HEK293 (cell line): Measurements from ENCODE around the gene STXBP3.

Experiments used
- CTCF ChIA-PET: fragments of 350-600 bp; formaldehyde crosslinking; extraction: SDS; loops from one replicate; lab custom pipeline; 2021; ENCODE audit warnings: antibody characterized with exemption; lab: Yijun Ruan, JAX
- POLR2A ChIA-PET: fragments of 300-600 bp; formaldehyde crosslinking; extraction: SDS; loops from one replicate; lab custom pipeline; 2020; ENCODE audit warnings: antibody characterized with exemption, inconsistent platforms; lab: Yijun Ruan, JAX
- H3K27ac ChIP-seq: fragments of 200-500 bp; sonication (Bioruptor generic); 2 replicates; pipeline ENCODE4 v1.5.1; 2014; ENCODE audit warnings: low read depth, low read length, control low read depth, inconsistent platforms; ENCODE audit errors: extremely low read depth
- H3K36me3 ChIP-seq, 2 experiments: fragments of 200-500 bp in 1 of 2; sonication (Bioruptor generic) in 1 of 2; 1 replicate in 1 of 2; 2 replicates in 1 of 2; pipeline ENCODE4 v1.5.1; 2014 to 2017; ENCODE audit warnings: inconsistent platforms in 2 of 2, low read length in 2 of 2; ENCODE audit not compliant: control insufficient read depth in 2 of 2, insufficient read depth in 1 of 2
- H3K4me1 ChIP-seq: fragments of 200-500 bp; sonication (Bioruptor generic); 2 replicates; pipeline ENCODE4 v1.5.1; 2014; ENCODE audit warnings: mild to moderate bottlenecking, low read length, inconsistent platforms; ENCODE audit not compliant: control insufficient read depth, insufficient read depth
- H3K4me3 ChIP-seq: 2 replicates; pipeline ENCODE4 v1.5.1; 2011; ENCODE audit warnings: low read depth, mild to moderate bottlenecking, control low read depth, low read length, moderate library complexity
- H3K9me3 ChIP-seq: fragments of 200-500 bp; sonication (Bioruptor generic); 2 replicates; pipeline ENCODE4 v1.5.1; 2014; ENCODE audit warnings: low read depth, low read length, inconsistent platforms; ENCODE audit not compliant: control insufficient read depth, insufficient read depth
- GLI4 ChIP-seq: fragments of 450-650 bp; formaldehyde crosslinking; IDR thresholded peaks from 2 replicates; pipeline ENCODE4 v1.5.1; 2016; ENCODE audit warnings: missing biosample characterization, missing genetic modification characterization
- MEIS1 ChIP-seq: sonication (generic); formaldehyde crosslinking; IDR thresholded peaks from 2 replicates; pipeline ENCODE4 v1.8.1; 2022; ENCODE audit warnings: missing genetic modification reagents, mild to moderate bottlenecking, borderline replicate concordance
- OSR2 ChIP-seq: fragments of 450-650 bp; formaldehyde crosslinking; IDR thresholded peaks from 2 replicates; pipeline ENCODE4 v1.5.1; 2016; ENCODE audit warnings: missing biosample characterization, missing genetic modification characterization
- SP2 ChIP-seq: fragments of 450-650 bp; formaldehyde crosslinking; IDR thresholded peaks from 2 replicates; pipeline ENCODE4 v1.5.1; 2016; ENCODE audit warnings: missing biosample characterization, missing genetic modification characterization
- WT1 ChIP-seq: fragments of 450-650 bp; formaldehyde crosslinking; IDR thresholded peaks from 2 replicates; pipeline ENCODE4 v1.5.1; 2016; ENCODE audit warnings: missing biosample characterization, missing genetic modification characterization
- YY1 ChIP-seq: fragments of 450-650 bp; formaldehyde crosslinking; IDR thresholded peaks from 2 replicates; pipeline ENCODE4 v1.5.1; 2018; ENCODE audit warnings: missing biosample characterization, missing genetic modification characterization
- ZNF114 ChIP-seq: fragments of 450-650 bp; formaldehyde crosslinking; IDR thresholded peaks from 2 replicates; pipeline ENCODE4 v1.5.0; 2017; ENCODE audit warnings: missing biosample characterization, missing genetic modification characterization
- ZNF155 ChIP-seq: fragments of 450-650 bp; formaldehyde crosslinking; IDR thresholded peaks from 2 replicates; pipeline ENCODE4 v1.5.1; 2016; ENCODE audit warnings: missing biosample characterization, missing genetic modification characterization
- ZNF221 ChIP-seq: fragments of 450-650 bp; formaldehyde crosslinking; IDR thresholded peaks from 2 replicates; pipeline ENCODE4 v1.5.1; 2017; ENCODE audit warnings: missing biosample characterization, missing genetic modification characterization, borderline replicate concordance
- ZNF274 ChIP-seq, 2 experiments: fragments of 200-500 bp in 1 of 2; fragments of 450-650 bp in 1 of 2; sonication (Bioruptor generic) in 1 of 2; formaldehyde crosslinking in 1 of 2; IDR thresholded peaks; 2 replicates each; pipeline versions ENCODE4 v1.5.1 to v1.6.1; 2014 to 2016; ENCODE audit warnings: borderline replicate concordance in 1 of 2, inconsistent platforms in 1 of 2, low read length in 1 of 2, missing biosample characterization in 1 of 2, missing genetic modification characterization in 1 of 2
- ZNF335 ChIP-seq: fragments of 450-650 bp; formaldehyde crosslinking; conservative IDR thresholded peaks from 2 replicates; pipeline ENCODE4 v1.5.1; 2016; ENCODE audit warnings: missing biosample characterization, missing genetic modification characterization
- ZNF350 ChIP-seq: fragments of 450-650 bp; formaldehyde crosslinking; IDR thresholded peaks from 2 replicates; pipeline ENCODE4 v1.5.0; 2017; ENCODE audit warnings: missing biosample characterization, mild to moderate bottlenecking, missing genetic modification characterization
- ZNF37A ChIP-seq: fragments of 450-650 bp; IDR thresholded peaks from 2 replicates; pipeline ENCODE4 v1.5.1; 2018; ENCODE audit warnings: missing biosample characterization, missing genetic modification characterization
- ZNF560 ChIP-seq: fragments of 450-650 bp; formaldehyde crosslinking; IDR thresholded peaks from 2 replicates; pipeline ENCODE4 v1.5.1; 2017; ENCODE audit warnings: missing biosample characterization, missing genetic modification characterization, borderline replicate concordance
- ZNF561 ChIP-seq: fragments of 450-650 bp; IDR thresholded peaks from 2 replicates; pipeline ENCODE4 v1.5.1; 2018; ENCODE audit warnings: missing biosample characterization, missing genetic modification characterization, borderline replicate concordance
- ZNF571 ChIP-seq: fragments of 450-650 bp; formaldehyde crosslinking; IDR thresholded peaks from 2 replicates; pipeline ENCODE4 v1.5.0; 2017; ENCODE audit warnings: missing biosample characterization, missing genetic modification characterization
- ZNF623 ChIP-seq: fragments of 450-650 bp; formaldehyde crosslinking; IDR thresholded peaks from 2 replicates; pipeline ENCODE4 v1.5.1; 2016; ENCODE audit warnings: missing biosample characterization, missing genetic modification characterization
- TF ChIP-seq, protein P1 (sequence below): fragments of 450-650 bp; formaldehyde crosslinking; IDR thresholded peaks from 2 replicates; pipeline ENCODE4 v1.5.1; 2017; ENCODE audit warnings: missing biosample characterization, missing genetic modification characterization
- TF ChIP-seq, protein P2 (sequence below): fragments of 450-650 bp; formaldehyde crosslinking; IDR thresholded peaks from 2 replicates; pipeline ENCODE4 v1.5.1; 2016; ENCODE audit warnings: missing biosample characterization, missing genetic modification characterization
- TF ChIP-seq, protein P3 (sequence below): fragments of 450-650 bp; formaldehyde crosslinking; IDR thresholded peaks from 2 replicates; pipeline ENCODE4 v1.5.1; 2017; ENCODE audit warnings: missing biosample characterization, missing genetic modification characterization
- TF ChIP-seq, protein P4 (sequence below): fragments of 450-650 bp; formaldehyde crosslinking; IDR thresholded peaks from 2 replicates; pipeline ENCODE4 v1.5.1; 2016; ENCODE audit warnings: missing biosample characterization, missing genetic modification characterization
- TF ChIP-seq, protein P5 (sequence below): fragments of 450-650 bp; formaldehyde crosslinking; IDR thresholded peaks from 2 replicates; pipeline ENCODE4 v1.5.1; 2017; ENCODE audit warnings: missing biosample characterization, mild to moderate bottlenecking, missing genetic modification characterization, moderate library complexity
- TF ChIP-seq, protein P6 (sequence below): fragments of 450-650 bp; formaldehyde crosslinking; IDR thresholded peaks from 2 replicates; pipeline ENCODE4 v1.5.1; 2016; ENCODE audit warnings: missing biosample characterization, missing genetic modification characterization

STXBP3 gene

DNA sequence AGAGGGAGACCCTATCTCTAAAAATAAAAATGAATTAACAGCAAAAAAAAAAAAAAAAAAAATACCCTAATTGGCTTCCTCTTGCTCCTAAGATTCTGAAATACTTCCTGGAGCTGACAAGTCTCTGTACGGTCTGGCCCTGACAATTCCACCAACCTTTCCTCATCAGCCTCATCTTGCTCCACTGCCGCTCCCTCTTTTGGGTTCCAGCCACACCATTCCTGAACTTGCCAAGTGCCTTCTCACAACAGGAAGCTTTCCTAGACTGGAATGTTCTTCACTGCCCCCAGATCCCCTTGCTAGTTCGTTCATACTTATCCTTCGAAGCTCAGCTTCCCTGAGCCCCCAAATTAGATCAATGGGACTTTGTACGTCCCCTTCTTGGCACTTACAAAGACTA is 73.4 kb downstream of the STXBP3 start (continued):
- TF ChIP-seq, protein P1, sequence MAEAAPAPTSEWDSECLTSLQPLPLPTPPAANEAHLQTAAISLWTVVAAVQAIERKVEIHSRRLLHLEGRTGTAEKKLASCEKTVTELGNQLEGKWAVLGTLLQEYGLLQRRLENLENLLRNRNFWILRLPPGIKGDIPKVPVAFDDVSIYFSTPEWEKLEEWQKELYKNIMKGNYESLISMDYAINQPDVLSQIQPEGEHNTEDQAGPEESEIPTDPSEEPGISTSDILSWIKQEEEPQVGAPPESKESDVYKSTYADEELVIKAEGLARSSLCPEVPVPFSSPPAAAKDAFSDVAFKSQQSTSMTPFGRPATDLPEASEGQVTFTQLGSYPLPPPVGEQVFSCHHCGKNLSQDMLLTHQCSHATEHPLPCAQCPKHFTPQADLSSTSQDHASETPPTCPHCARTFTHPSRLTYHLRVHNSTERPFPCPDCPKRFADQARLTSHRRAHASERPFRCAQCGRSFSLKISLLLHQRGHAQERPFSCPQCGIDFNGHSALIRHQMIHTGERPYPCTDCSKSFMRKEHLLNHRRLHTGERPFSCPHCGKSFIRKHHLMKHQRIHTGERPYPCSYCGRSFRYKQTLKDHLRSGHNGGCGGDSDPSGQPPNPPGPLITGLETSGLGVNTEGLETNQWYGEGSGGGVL (tag by site-specific recombination), result no peak
- TF ChIP-seq YY1 (no peak), ZNF350 (no peak), SP2 (no peak), ZNF561 (tag by site-specific recombination) (no peak), ZNF155 (no peak)
- TF ChIP-seq, protein P2, sequence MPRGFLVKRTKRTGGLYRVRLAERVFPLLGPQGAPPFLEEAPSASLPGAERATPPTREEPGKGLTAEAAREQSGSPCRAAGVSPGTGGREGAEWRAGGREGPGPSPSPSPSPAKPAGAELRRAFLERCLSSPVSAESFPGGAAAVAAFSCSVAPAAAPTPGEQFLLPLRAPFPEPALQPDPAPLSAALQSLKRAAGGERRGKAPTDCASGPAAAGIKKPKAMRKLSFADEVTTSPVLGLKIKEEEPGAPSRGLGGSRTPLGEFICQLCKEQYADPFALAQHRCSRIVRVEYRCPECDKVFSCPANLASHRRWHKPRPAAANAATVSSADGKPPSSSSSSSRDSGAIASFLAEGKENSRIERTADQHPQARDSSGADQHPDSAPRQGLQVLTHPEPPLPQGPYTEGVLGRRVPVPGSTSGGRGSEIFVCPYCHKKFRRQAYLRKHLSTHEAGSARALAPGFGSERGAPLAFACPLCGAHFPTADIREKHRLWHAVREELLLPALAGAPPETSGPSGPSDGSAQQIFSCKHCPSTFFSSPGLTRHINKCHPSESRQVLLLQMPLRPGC (tag by site-specific recombination), result no peak
- TF ChIP-seq, all 188 proteins: peak for 0

DNA sequence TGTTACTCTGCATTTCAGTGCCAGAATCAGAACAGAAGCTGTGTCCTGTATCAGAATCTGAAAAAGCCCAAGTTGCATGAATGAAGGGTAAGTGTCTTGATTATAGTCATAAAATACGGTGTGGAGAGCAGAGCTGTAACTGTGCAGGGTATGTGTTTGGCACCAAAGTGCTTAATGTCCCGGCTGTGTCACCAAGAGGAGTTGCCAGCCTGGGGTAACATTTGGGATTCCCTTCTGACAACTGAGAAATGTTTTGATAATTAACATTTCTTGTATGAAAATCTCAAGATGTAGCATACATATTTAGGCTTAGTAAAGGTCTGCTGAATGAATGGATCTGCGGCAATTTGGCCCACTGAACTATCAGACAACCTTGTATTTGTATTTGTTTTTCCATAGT is 77.2 kb downstream of the STXBP3 start:
- POLR2A ChIA-PET, result no interaction called here
- no peaks in the 10 kb centered on the region for H3K36me3 ChIP-seq
- no peak overlapping the region for H3K27ac ChIP-seq
- H3K9me3 ChIP-seq, result no peaks in the 10 kb centered on the region
- CTCF ChIA-PET, result interaction anchor here (0.8 to 10.7 kb wide), 2 partner anchors 72 to 80 kb away, joined by 3 to 199 read pairs; no protein-coding TSS in a partner anchor
- H3K4me1 ChIP-seq, result no peaks in the 10 kb centered on the region
- no peak for TF ChIP-seq ZNF335 (tag by site-specific recombination)
- TF ChIP-seq, protein P3, sequence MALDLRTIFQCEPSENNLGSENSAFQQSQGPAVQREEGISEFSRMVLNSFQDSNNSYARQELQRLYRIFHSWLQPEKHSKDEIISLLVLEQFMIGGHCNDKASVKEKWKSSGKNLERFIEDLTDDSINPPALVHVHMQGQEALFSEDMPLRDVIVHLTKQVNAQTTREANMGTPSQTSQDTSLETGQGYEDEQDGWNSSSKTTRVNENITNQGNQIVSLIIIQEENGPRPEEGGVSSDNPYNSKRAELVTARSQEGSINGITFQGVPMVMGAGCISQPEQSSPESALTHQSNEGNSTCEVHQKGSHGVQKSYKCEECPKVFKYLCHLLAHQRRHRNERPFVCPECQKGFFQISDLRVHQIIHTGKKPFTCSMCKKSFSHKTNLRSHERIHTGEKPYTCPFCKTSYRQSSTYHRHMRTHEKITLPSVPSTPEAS (tag by site-specific recombination), result no peak
- TF ChIP-seq GLI4, result no peak
- no peak overlapping the region for H3K4me3 ChIP-seq

DNA sequence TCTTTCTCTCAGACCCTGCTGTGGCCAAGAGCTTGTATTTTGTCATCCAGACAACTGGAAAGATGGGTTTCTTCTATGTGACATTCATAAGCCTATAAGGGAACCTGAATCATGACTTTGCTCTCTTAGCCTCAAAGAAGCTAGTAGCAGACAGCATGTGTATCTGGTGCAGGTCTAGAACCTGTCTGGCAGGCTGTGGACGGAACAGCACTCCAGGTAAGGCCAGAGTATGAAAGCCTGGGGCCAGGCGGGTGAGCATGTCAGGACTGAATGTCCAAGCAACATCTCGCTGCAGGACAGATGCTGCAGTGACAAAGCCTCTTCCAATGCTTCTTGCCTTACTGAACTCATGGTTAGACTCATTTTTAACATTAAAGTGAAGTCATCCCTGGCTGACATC is 77.6 kb downstream of the STXBP3 start:
- Histone ChIP-seq H3K27ac (no peak overlapping the region), H3K4me1 (no peaks in the 10 kb centered on the region), H3K36me3 (no peaks in the 10 kb centered on the region), H3K4me3 (no peak overlapping the region), H3K9me3 (no peaks in the 10 kb centered on the region)
- ChIA-PET CTCF (interaction anchor here (0.8 to 10.7 kb wide), 2 partner anchors 72 to 80 kb away, joined by 3 to 199 read pairs; no protein-coding TSS in a partner anchor), POLR2A (no interaction called here)
- TF ChIP-seq, protein P4, sequence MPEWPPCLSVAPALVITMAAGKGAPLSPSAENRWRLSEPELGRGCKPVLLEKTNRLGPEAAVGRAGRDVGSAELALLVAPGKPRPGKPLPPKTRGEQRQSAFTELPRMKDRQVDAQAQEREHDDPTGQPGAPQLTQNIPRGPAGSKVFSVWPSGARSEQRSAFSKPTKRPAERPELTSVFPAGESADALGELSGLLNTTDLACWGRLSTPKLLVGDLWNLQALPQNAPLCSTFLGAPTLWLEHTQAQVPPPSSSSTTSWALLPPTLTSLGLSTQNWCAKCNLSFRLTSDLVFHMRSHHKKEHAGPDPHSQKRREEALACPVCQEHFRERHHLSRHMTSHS, result no peak
- TF ChIP-seq ZNF560 (tag by site-specific recombination) (no peak), WT1 (tag by site-specific recombination) (no peak), ZNF274 (IDR thresholded peaks at IDR 0.05; ENCODE audit: low read length) (no peak), ZNF274 (tag by site-specific recombination; IDR thresholded peaks at IDR 0.05; ENCODE audit: borderline replicate concordance) (no peak), MEIS1 (no peak), ZNF114 (tag by site-specific recombination) (no peak), ZNF571 (tag by site-specific recombination) (no peak), ZNF221 (no peak), ZNF37A (tag by site-specific recombination) (no peak), OSR2 (tag by site-specific recombination) (no peak), ZNF623 (tag by site-specific recombination) (no peak)
- TF ChIP-seq, protein P5, sequence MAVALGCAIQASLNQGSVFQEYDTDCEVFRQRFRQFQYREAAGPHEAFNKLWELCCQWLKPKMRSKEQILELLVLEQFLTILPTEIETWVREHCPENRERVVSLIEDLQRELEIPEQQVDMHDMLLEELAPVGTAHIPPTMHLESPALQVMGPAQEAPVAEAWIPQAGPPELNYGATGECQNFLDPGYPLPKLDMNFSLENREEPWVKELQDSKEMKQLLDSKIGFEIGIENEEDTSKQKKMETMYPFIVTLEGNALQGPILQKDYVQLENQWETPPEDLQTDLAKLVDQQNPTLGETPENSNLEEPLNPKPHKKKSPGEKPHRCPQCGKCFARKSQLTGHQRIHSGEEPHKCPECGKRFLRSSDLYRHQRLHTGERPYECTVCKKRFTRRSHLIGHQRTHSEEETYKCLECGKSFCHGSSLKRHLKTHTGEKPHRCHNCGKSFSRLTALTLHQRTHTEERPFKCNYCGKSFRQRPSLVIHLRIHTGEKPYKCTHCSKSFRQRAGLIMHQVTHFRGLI (tag by site-specific recombination), result no peak
- TF ChIP-seq, protein P6, sequence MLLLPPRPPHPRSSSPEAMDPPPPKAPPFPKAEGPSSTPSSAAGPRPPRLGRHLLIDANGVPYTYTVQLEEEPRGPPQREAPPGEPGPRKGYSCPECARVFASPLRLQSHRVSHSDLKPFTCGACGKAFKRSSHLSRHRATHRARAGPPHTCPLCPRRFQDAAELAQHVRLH, result no peak
